ENCODE data around the gene CHRNA1. TPM values are rescaled to one million over a fixed set of nuclear protein-coding genes. Genes with fewer than 3 reads are reported as not detected.

The CHRNA1 gene
- total RNA-seq, 4 donors from 2014 or later = not detected

DNA sequence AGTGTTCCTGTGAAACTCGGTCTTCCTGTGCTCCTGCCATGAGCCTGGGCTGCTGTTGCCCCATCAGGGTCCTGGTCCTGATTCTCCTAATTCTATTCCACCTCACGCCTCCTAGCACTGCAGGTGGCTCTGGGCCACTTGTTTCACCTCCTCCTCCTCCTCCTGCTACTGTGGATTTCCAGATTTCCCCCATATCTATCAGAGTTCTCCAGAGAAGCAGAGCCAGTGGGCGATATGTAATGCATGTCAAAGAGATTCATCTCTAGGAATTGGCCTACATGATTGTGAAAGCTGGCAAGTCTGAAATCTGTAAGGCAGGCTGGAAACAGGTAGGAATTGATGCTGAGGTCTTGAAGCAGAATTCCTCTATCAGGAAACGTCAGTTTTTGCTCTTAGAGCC, 45.3 kb downstream of the CHRNA1 start:
- no peaks in the 10 kb centered on the region for H3K4me1 ChIP-seq
- 55 to 70% methylated on average over 4 of the region's 4 CpGs for WGBS, 2 donors
- no peak overlapping the region for H3K27ac ChIP-seq
- H3K27me3 ChIP-seq = no peaks in the 10 kb centered on the region
- H3K36me3 ChIP-seq = no peaks in the 10 kb centered on the region
- TF ChIP-seq, protein P1, sequence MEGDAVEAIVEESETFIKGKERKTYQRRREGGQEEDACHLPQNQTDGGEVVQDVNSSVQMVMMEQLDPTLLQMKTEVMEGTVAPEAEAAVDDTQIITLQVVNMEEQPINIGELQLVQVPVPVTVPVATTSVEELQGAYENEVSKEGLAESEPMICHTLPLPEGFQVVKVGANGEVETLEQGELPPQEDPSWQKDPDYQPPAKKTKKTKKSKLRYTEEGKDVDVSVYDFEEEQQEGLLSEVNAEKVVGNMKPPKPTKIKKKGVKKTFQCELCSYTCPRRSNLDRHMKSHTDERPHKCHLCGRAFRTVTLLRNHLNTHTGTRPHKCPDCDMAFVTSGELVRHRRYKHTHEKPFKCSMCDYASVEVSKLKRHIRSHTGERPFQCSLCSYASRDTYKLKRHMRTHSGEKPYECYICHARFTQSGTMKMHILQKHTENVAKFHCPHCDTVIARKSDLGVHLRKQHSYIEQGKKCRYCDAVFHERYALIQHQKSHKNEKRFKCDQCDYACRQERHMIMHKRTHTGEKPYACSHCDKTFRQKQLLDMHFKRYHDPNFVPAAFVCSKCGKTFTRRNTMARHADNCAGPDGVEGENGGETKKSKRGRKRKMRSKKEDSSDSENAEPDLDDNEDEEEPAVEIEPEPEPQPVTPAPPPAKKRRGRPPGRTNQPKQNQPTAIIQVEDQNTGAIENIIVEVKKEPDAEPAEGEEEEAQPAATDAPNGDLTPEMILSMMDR (IDR thresholded peaks at IDR 0.05) = no peak
- no peak for TF ChIP-seq POLR2A (IDR thresholded peaks at IDR 0.05)
- no peak for TF ChIP-seq EP300 (IDR thresholded peaks at IDR 0.05)
- no peak overlapping the region for H3K4me3 ChIP-seq
- no peaks in the 10 kb centered on the region for H3K9me3 ChIP-seq
- DNase-seq (ENCODE audit: low spot score in 2 of 2) = no peak

DNA sequence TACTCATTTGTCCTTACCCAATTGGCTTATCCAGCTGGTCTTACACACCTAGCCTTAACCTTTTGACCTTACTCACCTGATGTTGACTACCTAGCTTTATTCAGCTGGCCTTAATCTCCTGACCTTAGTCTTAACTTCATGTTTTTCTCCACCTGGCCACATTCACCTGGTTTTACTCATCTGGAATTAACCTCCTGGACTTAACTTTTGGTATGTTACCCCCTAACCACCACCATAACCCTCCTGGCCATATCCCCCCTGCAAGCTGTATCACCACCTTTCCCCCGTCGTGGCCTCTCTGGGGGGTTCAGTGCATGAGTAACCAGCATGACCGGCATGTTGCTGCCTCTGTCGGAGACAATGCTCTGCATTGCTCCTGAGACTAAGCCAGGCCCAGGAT, 45.7 kb downstream of the CHRNA1 start:
- Histone ChIP-seq H3K4me1 (no peaks in the 10 kb centered on the region), H3K36me3 (no peaks in the 10 kb centered on the region), H3K9me3 (no peaks in the 10 kb centered on the region), H3K27me3 (no peaks in the 10 kb centered on the region), H3K27ac (no peak overlapping the region), H3K4me3 (no peak overlapping the region)
- no peak for DNase-seq (ENCODE audit: low spot score in 2 of 2)
- no peak for TF ChIP-seq POLR2A (IDR thresholded peaks at IDR 0.05)
- TF ChIP-seq EP300 (IDR thresholded peaks at IDR 0.05) = no peak
- TF ChIP-seq, protein P1 (IDR thresholded peaks at IDR 0.05) = no peak
- 32 to 63% methylated on average over 4 of the region's 4 CpGs for WGBS, 2 donors

DNA sequence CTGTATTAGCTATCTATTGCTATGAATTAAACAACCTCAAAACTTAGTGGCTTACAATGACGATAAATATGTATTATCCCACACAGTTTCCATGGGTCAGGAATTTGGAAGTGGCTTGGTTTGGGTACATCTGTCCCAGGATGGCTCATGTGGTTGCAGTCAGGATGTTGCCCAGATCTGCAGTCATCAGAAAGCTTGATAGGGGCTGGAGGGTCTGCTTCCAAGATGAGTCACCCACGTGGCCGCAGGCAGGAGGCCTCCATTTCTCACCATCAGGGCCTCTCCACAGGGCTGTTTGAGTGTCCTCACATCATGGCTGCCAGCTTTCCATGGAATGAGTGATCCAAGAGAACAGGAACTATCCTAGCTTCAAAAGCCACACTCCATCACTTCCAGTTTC, 46.4 kb downstream of the CHRNA1 start:
- no peaks in the 10 kb centered on the region for H3K9me3 ChIP-seq
- H3K4me1 ChIP-seq = no peaks in the 10 kb centered on the region
- H3K27ac ChIP-seq = no peak overlapping the region
- no peak overlapping the region for H3K4me3 ChIP-seq
- H3K36me3 ChIP-seq = no peaks in the 10 kb centered on the region
- DNase-seq (ENCODE audit: low spot score in 2 of 2) = no peak
- TF ChIP-seq EP300 (IDR thresholded peaks at IDR 0.05) (no peak), POLR2A (IDR thresholded peaks at IDR 0.05) (no peak)
- TF ChIP-seq, protein P1 (IDR thresholded peaks at IDR 0.05) = no peak
- 91 to 95% methylated on average over 3 of the region's 3 CpGs for WGBS, 2 donors
- H3K27me3 ChIP-seq = no peaks in the 10 kb centered on the region

DNA sequence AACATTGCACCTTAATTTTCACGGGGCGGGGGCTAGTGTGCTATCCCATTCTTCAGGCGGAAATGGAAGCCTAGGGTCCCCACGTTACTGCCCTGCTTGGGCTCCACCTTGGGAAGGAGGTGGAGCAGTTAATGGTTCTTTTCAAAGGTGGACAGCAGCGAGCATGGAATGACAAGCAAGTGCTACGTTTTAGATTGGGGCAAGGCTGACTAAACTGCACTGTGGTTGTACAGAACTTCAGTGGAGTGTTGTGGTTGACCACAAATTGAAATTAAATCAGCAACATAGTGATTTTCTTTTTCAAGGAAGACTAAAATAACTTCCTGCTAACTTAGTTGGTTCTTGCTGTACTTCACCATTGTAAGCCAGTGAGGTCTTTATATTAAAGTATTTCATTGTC, 47.0 kb downstream of the CHRNA1 start:
- Histone ChIP-seq H3K9me3 (no peaks in the 10 kb centered on the region), H3K27ac (no peak overlapping the region), H3K27me3 (no peaks in the 10 kb centered on the region), H3K4me3 (no peak overlapping the region), H3K4me1 (no peaks in the 10 kb centered on the region), H3K36me3 (no peaks in the 10 kb centered on the region)
- no peak for DNase-seq (ENCODE audit: low spot score in 2 of 2)
- 73 to 87% methylated on average over 6 of the region's 6 CpGs for WGBS, 2 donors
- TF ChIP-seq EP300 (IDR thresholded peaks at IDR 0.05) (no peak), POLR2A (IDR thresholded peaks at IDR 0.05) (no peak)
- TF ChIP-seq, protein P1 (IDR thresholded peaks at IDR 0.05) = no peak

DNA sequence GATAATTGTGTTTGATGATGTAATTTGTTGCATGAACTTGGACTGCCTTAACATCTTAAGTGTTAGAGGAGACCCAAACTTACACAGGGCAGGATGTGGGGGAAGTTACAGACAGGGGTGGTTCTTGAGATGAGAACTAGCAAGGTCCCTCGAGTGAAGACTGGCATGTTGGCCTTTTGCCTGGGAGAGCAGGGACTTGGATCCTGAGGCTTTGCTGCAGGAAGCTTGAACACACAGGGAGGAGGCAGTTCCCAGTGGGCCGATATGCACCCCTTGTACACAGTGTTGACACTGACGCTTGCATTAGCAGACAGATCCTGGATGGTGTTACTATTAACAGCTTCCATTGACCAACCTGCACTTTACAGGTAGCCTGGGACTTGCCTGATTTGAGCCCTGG, 47.5 kb downstream of the CHRNA1 start:
- no peak for DNase-seq (ENCODE audit: low spot score in 2 of 2)
- no peak overlapping the region for H3K4me3 ChIP-seq
- WGBS, 2 donors = 50 to 57% methylated on average over 3 of the region's 3 CpGs
- no peaks in the 10 kb centered on the region for H3K27me3 ChIP-seq
- H3K9me3 ChIP-seq = no peaks in the 10 kb centered on the region
- no peaks in the 10 kb centered on the region for H3K4me1 ChIP-seq
- H3K27ac ChIP-seq = no peak overlapping the region
- TF ChIP-seq POLR2A (IDR thresholded peaks at IDR 0.05) (no peak), EP300 (IDR thresholded peaks at IDR 0.05) (no peak)
- TF ChIP-seq, protein P1 (IDR thresholded peaks at IDR 0.05) = no peak
- H3K36me3 ChIP-seq = no peaks in the 10 kb centered on the region
